ENCODE measurements around the gene SNED1.

- no peak for TF ChIP-seq POLR2A (IDR thresholded peaks at IDR 0.05)
- TF ChIP-seq, protein P1, sequence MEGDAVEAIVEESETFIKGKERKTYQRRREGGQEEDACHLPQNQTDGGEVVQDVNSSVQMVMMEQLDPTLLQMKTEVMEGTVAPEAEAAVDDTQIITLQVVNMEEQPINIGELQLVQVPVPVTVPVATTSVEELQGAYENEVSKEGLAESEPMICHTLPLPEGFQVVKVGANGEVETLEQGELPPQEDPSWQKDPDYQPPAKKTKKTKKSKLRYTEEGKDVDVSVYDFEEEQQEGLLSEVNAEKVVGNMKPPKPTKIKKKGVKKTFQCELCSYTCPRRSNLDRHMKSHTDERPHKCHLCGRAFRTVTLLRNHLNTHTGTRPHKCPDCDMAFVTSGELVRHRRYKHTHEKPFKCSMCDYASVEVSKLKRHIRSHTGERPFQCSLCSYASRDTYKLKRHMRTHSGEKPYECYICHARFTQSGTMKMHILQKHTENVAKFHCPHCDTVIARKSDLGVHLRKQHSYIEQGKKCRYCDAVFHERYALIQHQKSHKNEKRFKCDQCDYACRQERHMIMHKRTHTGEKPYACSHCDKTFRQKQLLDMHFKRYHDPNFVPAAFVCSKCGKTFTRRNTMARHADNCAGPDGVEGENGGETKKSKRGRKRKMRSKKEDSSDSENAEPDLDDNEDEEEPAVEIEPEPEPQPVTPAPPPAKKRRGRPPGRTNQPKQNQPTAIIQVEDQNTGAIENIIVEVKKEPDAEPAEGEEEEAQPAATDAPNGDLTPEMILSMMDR (IDR thresholded peaks at IDR 0.05): no peak
Measured at GRCh38 chr2:241003047-241003360, 4.6 kb downstream of the SNED1 start.

Measured in lower leg skin (tissue), 3 donors.